Left renal cortex interstitium (tissue), 4 donors: ENCODE results near the gene C10orf105. TPM values are rescaled to one million over a fixed set of nuclear protein-coding genes. Genes with fewer than 3 reads are reported as not detected.

Experiments
- DNase-seq, 4 donors: peaks; one replicate each; pipeline ENCODE4 v3.0.0-alpha.2; 2013; ENCODE audit warnings: low read depth in 4 of 4, low spot score in 2 of 4, missing footprints in 1 of 4
- polyA plus RNA-seq, 4 donors: library from polyadenylated mRNA; unstranded; fragments of 120-200 nt; gene quantifications; one replicate each; pipeline ENCODE4 v1.2.1, GENCODE V29; 2013; ENCODE audit not compliant: insufficient read length in 4 of 4

The C10orf105 gene
- polyA plus RNA-seq, 4 donors, result 0.14 to 0.16 (median 0.16) TPM

DNA sequence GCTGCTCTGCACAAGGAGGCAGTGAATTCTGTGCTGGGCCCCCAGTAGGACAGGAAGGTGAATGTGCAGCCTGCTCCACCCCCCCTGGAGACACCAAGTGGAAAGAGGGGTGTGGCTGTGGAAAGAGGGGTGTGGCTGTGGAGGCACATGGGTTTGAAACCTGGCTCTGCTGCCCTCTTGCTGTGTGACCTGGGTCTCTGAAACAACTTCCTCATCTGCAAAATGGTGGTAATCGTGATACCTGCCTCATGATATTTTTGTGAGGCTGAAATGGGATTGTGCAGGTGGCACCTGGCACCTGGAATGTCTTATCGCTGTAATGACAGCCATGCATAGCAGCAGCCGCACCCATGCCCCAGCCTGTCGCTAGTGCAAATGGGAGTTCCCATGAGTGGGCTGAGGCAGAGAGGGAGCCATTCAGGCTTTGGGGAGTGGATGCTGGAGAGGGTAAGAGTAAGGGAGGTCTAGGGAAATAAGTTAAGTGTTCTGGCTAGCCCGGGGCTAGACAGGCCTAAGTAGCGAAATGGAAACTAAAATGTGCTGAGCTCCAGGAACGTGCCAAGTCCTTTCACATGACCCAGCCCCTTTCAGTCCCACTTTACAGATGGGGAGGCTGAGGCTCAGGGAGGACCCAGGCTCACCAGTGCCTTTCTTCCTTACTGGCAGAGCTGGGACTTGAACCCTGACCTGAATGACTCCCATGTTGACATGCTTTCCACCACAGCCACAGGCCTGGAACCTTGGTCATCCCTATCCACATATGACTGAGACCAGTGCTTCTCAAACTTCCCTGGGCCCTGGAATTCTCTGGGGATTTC is 35.0 kb downstream of the C10orf105 start:
- no peak for DNase-seq

DNA sequence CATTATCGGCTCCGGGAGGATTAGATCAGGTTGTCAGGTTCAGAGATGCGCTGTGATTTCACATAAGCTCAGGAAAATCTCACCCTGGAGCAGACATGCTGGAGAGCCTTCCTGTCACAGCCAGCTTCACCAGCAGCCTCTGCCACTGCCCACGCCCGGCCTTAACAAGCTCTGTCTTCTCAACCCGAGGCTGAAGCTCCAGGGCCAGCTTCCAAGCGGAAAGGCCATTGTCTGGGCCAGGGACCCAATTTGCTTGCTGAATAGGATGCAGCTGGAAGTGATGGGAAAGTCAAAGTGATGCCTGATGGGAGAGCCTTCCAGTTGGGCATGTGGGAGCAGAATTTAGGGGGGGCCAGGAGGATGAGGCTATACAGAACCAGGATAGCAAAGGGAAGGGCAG is 36.3 kb downstream of the C10orf105 start:
- no peak for DNase-seq

DNA sequence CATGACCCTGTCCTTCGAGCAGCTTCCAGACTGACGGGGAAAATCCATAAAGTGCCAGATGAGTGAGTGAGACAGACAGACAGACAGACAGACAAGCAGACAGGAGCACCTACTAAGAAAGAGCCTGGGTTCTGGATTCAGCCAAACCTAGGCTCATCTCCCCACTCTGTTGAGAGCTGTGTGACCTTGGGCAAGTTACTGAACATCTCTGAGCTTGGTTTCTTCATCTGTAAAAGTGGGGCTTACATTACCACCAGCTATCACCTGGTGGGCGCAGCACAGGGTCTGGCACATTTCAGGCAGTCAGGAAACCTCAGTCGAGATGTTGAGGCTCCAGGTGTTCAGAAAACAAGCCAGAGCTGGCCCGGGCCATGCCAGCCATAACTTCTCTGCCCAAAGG is 37.6 kb downstream of the C10orf105 start:
- DNase-seq, result no peak

DNA sequence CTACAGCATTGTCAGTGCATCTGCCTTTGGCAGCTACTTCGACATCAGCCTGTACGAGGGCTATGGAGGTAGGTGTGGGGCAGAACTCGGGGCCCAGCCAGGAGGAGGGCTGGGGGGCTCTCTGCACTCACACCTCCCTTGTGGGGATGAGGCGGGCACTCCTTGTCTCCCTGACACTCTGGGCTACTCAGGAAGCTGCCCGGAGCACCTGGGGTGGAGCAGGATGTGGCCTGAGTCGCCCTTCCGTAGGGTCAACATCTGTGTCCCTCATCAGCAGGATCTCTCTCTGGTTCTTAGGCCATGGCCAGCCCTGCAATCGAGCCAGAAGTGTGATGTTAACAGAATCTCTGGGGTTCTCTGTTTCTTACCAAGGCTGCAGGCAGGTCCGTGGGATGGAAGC is 40.2 kb downstream of the C10orf105 start:
- no peak for DNase-seq

DNA sequence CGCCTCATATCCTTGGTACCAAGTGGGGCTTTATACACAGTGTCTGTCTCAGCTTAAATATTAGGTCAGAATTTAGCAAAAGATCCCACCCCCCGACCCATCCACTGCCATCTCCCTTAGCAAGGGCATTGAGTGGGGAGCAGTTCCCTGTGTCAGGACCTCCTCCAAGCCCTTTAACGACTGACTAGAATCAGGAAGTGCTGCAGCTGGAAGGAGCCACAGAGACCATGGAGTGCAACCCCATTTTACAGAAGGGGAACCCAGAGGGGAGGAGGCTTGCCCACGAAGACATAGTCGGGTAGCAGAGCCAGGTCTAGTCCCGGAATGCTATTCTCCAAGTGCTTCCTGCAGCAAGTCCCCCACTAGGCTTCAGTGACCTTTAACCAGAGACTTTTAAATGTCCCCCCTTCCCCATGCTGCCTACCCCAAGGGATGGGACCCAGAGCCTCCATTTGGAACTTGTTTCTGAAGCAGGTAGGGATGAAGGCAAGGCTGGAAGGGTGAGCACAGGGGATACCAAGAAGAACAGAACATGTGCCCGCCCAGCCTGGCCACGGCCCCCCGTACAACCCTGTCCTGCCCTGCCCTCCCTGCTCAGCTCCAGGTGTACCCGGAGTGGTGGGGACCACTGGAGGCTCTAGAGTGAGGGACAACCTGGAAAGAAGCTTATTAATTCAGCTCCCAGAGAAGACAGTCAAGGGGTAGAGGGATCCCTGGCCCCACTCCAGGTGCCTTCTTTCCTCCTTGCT is 41.3 kb downstream of the C10orf105 start:
- no peak for DNase-seq

DNA sequence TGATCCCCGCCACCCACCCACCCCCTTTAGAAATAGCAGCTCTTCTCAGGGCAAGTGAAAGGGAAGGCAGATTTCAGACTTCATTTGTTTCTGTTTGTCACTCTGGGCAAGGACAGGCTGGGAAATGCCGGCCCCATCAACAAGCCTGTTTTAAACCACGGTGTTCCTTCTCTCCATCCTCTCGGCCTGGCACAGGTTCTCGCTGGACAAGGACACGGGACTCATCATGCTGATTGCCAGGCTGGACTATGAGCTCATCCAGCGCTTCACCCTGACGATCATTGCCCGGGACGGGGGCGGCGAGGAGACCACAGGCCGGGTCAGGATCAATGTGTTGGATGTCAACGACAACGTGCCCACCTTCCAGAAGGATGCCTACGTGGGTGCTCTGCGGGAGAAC is 42.3 kb downstream of the C10orf105 start:
- DNase-seq, result no peak

DNA sequence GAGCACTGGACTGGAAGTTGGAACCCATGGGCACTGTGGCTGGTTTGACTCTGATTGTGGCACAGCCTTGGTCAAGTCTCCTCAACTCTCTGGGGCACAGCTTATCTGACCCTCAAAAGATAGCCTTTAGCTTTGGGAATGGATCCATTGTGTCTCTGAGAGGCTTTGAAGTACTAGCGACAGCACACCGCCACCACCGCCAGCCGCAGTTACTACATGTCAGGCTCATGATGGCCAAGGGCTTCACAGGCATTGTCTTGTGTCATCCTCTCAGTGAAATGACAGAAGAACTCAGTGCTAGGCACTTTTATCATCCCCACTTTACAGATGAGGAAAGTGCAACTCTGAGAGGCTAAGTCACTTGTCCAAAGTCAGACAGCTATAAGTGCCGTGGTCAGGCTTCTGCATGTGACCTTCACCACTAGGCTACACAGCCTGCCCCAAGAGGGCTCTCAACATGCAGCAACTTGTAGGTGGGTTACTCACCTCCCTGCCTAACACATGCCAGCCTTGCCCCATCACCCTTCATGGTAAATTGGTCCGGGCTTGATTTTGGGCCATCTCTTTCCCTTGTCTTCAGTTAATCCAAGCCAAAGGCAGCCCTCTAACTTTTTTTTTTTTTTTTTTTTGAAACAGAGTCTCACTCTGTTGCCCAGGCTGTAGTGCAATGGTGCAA is 44.1 kb downstream of the C10orf105 start:
- no peak for DNase-seq

DNA sequence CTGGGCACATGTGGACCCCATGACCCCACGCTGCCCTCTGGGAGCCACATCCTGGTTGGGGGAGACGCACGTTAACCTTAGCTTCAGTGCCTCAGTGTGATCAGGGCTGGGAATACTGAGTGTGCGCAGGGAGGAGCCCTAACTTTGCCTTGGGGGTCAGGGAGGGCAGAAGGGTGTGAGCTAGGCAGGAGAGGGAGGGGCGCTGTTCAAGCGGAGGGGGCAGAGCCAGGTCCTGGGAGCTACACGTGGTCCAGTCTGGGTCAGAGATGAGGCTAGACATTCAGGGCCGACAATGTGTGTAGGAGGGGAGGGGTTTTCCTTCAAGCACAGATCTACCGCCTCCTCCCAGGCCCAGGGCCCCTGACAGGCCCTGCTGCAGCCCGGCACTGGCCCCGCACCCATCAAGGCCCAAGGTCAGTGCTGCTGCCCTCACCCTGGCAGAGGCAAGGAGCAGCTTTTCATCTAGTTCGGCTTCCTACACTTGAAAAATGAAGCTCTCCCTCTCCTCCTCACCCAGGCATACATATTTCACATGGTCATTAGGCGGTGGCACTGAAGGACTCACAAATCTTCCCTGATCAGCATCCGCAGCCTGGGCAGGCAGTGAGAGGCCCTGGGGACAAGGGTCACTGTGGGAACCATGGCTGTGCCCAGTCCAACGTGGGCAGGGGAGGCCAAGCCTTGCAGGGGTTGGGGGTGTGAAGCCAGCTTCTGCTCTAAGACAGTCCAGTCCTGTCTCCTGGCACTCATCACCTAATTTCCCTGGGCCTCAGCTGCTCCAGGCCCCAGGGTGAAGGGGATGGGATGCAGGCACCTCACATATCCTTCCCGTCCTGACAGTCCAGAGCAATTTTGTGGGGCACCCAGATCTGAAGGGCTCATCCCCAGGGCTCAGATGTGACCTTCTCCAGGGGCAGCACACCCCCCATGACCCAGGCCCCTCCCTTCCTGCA is 47.3 kb downstream of the C10orf105 start:
- no peak for DNase-seq

DNA sequence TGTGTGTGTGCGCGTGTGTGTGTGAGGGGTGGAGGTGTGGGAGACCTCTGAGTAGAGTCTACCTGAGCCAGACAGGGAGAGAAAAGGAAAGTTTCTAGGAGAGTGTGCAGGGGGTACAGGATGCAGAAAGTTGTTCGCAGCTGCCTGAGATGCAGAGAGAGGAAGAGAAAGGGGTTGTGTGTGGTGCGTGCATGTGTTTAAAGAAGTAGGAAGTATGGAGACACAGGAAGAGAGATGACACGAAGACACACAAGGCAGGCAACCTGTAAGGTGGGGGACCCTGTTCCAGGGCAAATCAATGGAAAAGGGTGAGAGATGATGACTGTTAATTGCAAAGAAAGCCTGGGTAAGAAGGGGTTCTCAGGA is 52.2 kb downstream of the C10orf105 start:
- no peak for DNase-seq

DNA sequence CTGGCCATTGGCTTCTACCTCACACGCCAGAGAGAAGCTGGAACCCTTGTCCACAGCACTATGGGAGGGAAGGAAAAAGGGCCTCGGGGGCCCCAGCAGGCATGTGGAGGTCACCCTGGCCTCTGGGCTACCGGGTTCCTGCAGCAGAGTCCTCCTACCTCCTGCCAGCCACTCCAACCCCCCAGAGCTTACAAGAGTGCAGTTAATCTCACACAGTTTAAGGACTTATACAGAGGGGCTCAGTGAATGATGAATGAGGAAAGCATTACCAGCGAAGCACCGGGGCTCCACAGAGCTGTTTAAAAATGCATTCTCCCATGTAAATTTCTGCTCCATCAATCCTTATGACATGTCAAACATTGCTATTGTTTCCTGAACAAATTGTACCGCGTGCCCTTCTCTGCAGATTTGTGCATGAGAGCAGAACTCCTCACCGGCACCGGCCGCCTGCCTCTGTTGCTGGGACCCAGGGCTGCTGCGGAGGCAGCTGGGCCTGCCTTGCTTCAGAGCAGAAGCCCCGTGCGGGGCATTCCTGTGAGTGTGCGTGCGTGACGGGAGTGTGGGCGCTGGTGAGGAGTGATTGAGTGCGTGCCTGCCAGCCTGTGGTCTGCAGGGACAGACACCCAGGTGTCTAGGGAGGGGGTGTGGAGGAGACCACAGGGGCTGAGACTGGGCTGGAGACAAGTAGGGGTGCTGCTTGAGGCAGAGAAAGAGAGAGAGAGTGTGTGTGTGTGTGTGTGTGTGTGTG is 52.8 kb downstream of the C10orf105 start:
- DNase-seq, result peak in 2 of 4 donors; percentile 23 to 34

DNA sequence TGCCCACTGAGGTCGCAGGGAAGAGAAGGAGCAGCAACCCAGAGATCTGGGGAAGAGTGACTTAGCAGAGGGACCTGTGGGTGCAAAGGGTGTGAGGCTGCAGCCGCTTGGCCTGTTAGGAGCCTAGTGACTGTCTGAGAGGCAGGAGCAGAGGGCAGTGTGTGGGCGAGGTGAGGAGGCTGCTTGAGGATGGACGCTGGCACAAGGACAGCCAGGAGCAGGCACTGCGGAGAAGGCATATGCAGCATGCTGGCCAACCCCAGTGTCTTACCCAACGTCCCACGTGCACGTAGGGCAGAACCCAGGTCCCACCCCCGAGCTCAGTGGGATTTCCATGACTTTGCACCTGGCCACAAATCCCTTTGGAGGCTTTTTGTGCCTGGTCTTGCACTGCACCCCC is 54.1 kb downstream of the C10orf105 start:
- DNase-seq, result no peak

DNA sequence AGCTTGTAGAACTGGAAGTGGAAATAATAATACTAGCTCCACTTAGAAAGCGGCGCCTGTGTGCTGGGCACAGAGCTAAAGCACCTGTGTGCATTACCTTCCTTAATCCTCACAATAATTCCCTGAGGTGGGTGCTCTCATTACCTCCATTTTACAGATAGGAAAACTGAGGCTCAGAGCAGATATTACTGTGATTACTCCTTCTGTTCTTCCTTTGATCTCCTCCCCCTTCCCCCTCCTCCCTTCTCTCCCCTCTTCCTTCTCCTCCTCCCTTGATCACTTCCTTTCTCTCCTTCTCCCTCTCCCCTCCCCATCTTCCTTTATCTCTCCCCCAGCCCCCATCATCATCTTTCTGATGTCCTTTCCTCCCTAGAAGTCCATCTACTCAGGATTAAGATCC is 55.0 kb downstream of the C10orf105 start:
- DNase-seq, result no peak

DNA sequence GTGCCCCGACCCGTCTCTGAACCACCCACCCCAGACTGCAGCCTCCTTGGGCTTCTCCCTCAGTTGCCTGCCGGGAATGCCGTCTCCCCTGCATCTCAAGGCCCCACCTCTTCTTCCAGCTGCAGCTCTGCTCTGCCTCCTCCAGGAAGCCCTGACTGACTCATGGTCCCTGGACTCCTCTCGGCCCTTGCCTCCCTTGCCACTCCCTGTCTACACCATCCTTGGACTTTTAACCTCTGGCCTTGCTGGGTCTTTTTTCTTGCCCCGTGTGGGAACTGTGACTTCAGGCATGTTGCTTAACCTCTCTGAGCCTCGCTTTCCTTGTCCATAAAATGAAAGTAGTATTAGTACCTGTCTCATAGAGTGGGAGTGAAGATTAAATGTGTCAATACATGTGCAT is 56.3 kb downstream of the C10orf105 start:
- DNase-seq, result no peak

DNA sequence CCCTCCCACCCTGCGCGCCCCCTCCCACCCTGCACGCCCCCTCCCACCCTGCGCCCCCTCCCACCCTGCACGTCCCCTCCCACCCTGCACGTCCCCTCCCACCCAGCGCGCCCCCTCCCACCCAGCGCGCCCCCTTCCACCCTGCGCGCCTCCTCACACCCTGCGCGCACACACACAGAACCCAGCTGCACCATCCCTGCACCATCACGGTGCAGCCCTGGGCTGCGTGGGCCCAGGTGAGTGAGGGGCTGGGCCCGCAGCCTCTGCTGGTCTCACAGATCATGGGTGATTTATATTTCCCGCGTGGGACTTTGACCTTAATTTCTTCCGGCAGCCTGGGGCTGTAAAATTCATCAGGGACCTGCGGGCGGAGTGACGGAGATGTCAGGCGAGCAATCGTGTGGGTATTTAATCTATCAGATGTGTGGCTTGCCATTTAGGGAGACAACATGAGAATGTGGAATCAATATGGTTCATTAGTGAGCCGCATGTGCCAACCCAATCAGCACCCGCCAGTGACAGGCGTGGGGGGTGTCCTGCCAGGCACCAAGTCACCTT is 57.7 kb downstream of the C10orf105 start:
- DNase-seq, result no peak

Other genes with a start within 250 kb of the C10orf105 start
- gene VSIR, start 53.7 kb upstream of the C10orf105 start, polyA plus RNA-seq, result 10 to 100 TPM in 2 of 4 donors, 1 to 10 TPM in 2; 8.4 to 13.2 (median 11.1) TPM
- 100 to 1,000 TPM; 762 to 944 (median 856) TPM for gene PSAP, start 131.5 kb upstream of the C10orf105 start, polyA plus RNA-seq
- gene CHST3, start 244.6 kb upstream of the C10orf105 start, polyA plus RNA-seq, result 10 to 100 TPM; 17.8 to 21.7 (median 18.0) TPM